GM12875 (cell line): ENCODE measurements around the gene EMD.

Experiments used
- H3K4me3 ChIP-seq: one replicate; pipeline ENCODE4 v1.5.1; 2011; ENCODE audit warnings: low read depth, low read length, control low read depth
- TF ChIP-seq, protein P1 (sequence below): IDR thresholded peaks from 2 replicates; pipeline ENCODE4 v1.5.1; 2011; ENCODE audit warnings: low read depth, mild to moderate bottlenecking, control low read depth, inconsistent platforms, low read length, moderate library complexity, borderline replicate concordance; ENCODE audit not compliant: insufficient read depth

Gene EMD

DNA sequence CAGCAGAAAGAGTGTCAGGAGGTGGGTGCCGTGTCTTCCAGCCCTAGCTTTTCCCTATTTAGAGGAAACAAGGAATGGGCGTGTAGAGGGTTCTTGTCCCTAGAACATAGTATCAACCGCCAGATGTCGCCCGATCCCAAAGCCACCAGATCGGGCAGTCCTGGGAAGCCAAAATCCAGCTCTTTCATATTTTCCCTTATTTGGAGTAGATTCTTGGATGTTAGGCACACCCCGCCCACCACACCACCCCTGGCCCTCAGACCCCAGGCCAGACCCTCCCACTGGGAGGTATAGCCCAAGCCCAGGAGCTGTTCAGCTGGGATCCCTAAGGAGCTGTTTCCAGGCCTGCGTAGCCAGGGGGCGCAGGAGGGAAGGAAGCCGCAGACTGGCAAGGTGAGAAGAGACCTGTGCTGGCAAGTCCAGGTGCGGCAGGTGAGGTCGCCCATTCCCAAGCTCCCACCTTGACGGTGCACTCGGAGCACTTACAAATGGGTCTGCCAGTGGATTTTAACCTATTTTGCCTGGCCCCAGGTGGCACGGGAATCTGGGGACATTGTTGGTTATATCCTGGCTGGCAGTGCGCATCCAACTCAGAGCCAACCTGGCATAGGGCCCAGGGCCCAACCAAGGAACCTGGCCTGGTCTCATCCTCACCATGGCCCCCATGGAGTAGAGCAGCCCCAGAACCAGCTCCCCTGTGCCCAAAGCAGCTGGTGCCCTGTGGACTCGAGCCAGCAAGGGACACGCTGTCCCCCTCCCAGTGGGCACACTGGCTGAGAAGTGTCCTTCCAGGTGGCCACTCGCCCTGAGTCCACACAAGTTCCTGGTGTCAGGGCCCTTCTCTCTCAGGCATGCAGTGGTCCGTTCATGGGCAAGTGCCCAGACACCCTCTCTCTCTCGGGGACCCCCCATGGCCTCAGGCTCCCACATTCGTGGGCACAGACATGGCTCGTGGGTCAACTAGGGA, 5.5 kb upstream of the EMD start:
- TF ChIP-seq, protein P1, sequence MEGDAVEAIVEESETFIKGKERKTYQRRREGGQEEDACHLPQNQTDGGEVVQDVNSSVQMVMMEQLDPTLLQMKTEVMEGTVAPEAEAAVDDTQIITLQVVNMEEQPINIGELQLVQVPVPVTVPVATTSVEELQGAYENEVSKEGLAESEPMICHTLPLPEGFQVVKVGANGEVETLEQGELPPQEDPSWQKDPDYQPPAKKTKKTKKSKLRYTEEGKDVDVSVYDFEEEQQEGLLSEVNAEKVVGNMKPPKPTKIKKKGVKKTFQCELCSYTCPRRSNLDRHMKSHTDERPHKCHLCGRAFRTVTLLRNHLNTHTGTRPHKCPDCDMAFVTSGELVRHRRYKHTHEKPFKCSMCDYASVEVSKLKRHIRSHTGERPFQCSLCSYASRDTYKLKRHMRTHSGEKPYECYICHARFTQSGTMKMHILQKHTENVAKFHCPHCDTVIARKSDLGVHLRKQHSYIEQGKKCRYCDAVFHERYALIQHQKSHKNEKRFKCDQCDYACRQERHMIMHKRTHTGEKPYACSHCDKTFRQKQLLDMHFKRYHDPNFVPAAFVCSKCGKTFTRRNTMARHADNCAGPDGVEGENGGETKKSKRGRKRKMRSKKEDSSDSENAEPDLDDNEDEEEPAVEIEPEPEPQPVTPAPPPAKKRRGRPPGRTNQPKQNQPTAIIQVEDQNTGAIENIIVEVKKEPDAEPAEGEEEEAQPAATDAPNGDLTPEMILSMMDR: peak; percentile 49; the same call in 1 of the 2 replicates
- peak overlapping the region; percentile 39 for H3K4me3 ChIP-seq

DNA sequence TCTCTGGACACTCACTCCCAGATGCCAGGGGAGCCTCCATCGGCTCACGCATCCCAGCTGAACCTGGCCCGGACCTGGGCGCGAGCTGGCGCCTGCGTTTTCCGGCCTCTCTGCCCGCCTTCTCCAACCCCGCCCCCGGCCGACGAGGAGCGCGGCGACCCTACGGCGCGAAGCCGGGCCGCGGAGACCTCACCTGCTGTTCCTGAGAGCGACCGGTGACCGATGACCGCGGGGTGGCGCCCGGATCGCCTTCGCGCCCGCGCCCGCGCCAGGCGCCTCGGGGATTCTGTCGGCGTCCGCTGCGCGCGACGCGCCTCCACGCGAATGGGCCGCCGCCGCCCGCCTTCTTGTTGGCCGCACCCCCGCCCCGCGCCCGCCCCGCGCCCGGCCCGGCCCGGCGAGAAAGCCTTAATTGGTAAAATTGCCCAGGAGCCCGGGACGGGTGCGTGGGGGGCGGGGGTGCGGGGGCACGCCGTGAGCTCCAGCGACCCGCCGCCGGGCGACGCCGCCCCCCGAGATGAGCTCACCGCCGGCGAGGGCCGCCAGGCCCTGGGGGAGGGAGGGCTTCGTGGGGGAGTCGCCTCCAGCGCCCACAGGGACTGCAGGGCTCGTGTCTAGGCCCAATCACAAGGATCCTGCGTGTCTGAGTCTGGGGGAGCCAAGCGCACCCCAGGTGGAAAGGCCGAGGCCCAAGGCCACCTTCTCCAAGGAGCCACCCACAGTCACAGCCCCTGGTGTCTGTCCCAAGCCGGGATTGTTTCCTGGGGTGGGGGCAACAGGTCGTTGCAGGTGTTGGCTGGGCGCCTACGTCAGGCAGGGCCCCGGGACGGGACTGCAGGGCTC, 4.6 kb upstream of the EMD start, which contains the start of gene FLNA:
FLNA (minus strand) TSS at position 322 of the 843 bp plus-strand sequence. CDS start 3,389 bp downstream, outside the sequence.
- peak within 1 kb of the TSS; percentile 39 for H3K4me3 ChIP-seq
- TF ChIP-seq, protein P1: no peak

DNA sequence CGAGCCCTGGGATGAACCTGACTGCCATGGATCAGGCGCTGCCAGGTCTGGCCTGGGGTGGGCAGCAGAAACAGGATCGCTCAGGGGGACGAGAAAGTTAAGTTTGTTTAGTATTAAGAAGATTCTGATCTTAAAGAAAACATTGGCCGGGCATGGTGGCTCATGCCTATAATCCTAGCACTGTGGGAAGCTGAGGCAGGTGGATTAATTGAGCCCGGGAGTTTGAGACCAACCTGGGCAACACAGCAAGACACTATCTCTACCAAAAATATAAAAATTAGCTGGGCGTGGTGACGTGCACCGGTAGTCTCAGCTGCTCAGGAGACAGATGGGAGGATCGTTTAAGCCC, 4.0 kb upstream of the EMD start:
- H3K4me3 ChIP-seq: no peak overlapping the region
- TF ChIP-seq, protein P1: no peak

DNA sequence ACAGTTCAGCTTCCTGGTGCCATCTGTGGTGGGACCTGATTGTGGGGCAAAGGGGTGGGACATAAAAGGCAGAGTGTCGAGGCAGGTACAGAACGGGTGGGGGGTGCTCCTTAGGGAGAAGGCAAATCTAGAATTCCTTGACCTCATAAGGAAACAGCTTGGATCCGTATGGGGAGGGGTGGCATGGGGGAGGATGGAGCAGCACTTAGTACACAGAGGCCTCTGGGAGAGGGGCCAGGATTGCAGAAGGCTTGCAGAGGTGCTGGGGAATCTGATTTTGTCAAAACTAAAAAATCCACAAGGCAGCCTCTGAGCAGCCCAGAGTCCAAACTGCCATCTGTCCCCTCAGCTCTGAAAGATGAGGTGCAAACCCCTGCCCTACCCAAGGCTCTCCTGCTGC, 2.3 kb upstream of the EMD start:
- H3K4me3 ChIP-seq: no peak overlapping the region
- TF ChIP-seq, protein P1: no peak

DNA sequence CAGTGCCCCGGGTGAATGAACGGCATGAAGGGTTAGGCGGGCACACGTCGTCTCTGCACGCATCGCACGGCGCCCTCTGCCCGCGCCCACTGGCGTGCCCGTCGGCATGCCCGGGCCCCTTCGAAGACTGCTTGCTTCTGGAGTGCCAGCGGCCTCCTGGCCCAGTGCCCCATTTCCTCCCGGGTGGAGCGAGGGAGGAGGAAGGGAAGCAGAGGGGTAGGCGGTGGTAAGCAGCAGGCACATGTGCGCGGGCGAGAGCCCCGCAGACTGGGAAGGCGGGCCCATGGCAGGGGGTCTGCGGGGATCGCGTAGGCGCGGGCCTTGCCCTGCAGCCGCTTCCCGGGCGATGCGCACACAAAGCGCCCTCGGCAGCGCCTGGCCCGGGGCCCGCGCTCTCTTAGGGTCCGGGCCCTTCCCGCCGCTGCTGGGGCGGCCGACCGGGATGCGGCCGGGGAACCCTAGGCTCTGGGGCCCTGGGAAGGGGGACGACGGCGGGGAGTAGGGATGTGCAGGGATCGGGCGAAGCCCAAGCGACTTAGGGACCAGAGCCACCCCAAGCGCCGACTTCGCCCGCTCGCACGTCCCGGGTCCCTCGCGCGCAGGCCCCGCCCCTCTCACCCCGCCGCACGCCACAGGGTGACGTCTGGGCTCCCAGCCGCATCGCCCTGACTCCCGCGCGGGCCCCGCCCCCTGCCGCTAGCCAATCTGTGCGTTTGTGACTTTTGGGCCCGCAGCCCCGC, 866 bp upstream of the EMD start:
- peak overlapping the region; percentile 51 for H3K4me3 ChIP-seq
- TF ChIP-seq, protein P1: no peak

DNA sequence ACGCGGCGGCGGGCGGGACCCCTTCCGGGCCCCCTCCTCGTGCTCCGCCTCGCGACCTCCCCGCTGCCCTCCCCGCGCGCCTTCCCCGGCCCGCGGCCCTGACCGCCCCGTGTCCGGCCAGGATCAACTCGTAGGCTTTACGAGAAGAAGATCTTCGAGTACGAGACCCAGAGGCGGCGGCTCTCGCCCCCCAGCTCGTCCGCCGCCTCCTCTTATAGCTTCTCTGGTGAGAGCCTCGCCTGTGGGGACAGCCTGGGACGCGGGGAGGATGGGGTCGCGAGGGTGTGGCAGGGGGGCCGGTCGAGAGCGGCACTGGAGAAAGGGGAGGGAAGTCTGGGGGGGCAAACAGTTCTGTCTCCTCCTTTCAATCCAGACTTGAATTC, 465 bp downstream of the EMD start:
- peak overlapping the region; percentile 82 for H3K4me3 ChIP-seq
- TF ChIP-seq, protein P1: no peak
